GM21619 (cell line): ENCODE results near the gene GABPA.

Experiments
- ATAC-seq: cut with Tn5 transposase; IDR thresholded peaks from one replicate; pipeline ENCODE4 v1.9.1; 2021; ENCODE audit not compliant: unreplicated experiment

GABPA gene

DNA sequence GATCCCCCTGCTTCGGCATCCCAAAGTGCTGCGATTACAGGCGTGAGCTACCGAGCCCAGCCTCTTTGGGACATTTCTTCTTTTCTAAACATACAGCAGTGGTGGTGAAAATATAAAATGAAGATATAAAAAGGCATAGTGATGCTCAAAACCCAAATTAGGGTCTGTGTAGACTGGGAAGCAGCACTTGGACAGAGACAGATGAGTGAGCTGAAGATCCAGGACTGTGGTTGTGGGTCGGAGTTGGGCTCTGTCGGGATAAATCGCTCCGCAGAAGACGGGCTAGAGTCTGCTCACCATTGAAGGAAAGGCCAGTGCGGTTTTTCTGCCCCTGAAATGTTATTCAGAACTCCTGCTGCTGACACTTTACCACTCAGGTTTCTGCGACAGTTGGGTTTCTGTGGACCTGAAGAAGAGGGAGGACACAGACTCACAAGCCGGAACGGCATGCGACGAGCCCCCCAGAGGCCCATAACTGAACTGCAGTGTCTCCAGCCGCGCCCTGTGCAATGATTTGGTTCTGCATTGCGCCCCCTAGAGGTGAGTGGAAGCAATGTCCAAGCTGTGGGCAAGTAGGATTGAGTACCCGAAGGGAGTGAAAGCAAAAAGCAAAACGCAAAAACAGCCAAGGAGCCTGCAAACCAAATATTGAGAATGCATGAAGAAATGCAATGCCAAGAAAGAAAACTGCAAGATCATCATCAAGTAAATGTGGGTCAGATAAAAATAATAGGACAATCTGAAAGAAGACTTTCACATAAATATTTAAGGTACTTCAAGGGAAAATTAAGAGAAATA is 66.6 kb downstream of the GABPA start:
- peak; percentile 99 for ATAC-seq

DNA sequence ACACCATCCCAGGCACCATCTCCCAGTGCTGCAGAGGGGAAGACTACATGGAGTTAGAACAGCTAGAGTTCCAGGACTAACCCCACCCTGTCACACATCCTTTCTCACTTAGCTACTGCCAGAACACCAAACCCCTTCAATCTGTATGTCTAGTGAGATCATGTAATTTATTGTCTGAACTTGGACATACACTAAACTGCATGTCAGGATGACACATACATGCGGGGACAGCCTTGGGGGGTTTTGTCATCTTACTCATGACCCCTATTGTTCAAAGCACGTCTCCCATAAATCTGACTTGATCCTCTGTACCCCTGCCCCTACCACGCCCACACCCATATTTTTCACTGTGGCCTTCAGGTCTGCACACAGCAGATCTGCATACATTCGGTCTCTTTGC is 71.3 kb downstream of the GABPA start:
- ATAC-seq, result no peak

GRCh38 chr21:25807191-25807590 is 72.4 kb downstream of the GABPA start:
- ATAC-seq, result no peak

- ATAC-seq, result no peak
Observed at GRCh38 chr21:25809013-25809412, 74.2 kb downstream of the GABPA start.

- no peak for ATAC-seq
Observed at GRCh38 chr21:25811186-25811585, 76.4 kb downstream of the GABPA start.

GRCh38 chr21:25813917-25814316 is 79.1 kb downstream of the GABPA start:
- ATAC-seq, result no peak

DNA sequence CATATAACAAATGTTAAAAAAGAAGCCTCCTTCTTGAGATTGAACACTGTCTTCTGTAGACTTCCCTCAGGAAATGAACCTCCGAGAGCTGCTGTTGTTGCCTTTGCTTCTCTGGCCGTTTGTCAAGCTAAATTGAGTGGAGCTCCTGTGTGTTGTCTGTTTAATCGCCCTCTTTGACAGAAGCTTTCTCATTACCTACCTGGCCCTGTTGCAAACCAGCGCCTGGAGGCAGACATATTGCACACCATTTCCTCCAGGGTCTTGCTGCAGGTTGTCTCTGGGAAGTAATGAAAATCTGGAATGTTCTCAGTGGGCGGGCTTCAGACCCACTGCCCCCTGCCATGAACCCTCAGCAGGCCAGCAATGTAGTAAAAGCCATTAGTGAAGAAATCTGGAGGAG is 83.3 kb downstream of the GABPA start:
- no peak for ATAC-seq

DNA sequence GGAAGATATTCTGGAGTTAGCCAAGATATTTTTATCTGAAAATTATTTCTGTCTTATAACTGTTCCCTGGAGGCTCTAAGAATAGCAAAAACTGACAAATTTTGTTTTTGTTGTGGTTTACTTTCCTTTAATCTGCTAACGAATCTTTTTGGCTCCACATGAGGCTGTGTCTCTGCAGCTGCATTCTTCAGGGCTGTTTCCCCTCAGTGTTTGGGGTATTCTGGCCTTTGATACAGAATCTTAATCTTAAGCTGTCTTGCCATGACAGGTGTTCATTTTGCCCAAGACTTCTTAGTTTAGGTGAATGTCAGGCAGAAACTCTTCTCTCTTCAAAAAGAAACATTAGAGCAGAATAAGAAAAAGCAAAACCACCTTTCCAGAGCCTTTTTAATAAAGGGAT is 83.8 kb downstream of the GABPA start:
- ATAC-seq, result no peak
